ENCODE data around the gene CCDC88B. TPM values are rescaled to one million over a fixed set of nuclear protein-coding genes. Genes with fewer than 3 reads are reported as not detected.

The CCDC88B gene
- total and polyA plus RNA-seq, 9 of the 15 experiments (the other 6 are each of a cell fraction or from before 2014, with no cell fraction given): 0.13 to 18.1 (median 7.9) TPM

DNA sequence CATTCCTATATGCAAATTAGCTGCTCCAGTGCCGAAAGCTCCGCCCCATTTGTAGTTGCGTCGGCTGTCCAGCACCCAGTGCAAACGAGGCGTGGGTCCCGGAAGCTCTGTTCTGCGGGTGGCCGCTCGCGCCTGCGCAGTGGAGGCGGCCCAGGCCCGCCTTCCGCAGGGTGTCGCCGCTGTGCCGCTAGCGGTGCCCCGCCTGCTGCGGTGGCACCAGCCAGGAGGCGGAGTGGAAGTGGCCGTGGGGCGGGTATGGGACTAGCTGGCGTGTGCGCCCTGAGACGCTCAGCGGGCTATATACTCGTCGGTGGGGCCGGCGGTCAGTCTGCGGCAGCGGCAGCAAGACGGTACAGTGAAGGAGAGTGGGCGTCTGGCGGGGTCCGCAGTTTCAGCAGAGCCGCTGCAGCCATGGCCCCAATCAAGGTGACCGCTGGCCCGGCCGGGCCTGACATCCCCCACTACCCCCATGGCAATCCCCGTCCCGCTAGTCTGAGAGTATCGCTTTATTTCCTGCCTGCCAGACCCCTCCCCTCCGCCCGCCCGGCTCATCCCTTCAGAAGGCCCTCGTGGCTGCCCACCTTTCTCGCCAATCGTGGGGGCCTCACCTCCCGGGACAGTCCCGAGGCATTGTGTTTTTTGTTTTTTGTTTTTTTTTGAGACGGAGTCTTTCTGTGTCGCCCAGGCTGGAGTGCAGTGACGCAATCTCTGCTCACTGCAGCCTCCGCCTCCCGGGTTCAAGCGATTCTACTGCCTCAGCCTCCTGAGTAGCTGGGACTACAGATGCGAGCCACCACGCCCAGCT, 21.8 kb upstream of the CCDC88B start, which contains the start of gene PRDX5:
Gene PRDX5 (plus strand): TSS at position 161 of the 805 bp plus-strand sequence. CDS start 95 bp downstream, at position 256.
- under 1% methylated on average over 55 of the region's 61 CpGs for WGBS (ENCODE audit: insufficient coverage, low coverage, missing lambda C conversion rate)
- in situ Hi-C loops (cut with MboI) (no loop called here), intact Hi-C loops (cut with micrococcal nuclease) (loop anchor here (1.0 kb wide), 2 partner anchors 13 to 37 kb away; no protein-coding TSS in a partner anchor)
- peak; percentile 94 to 97 (median 96) for DNase-seq (ENCODE audit: extremely low read depth in 1 of 4, low spot score in 3 of 4)
- ATAC-seq: peak; percentile 85
- H3K9me3 ChIP-seq (replicated peaks; ENCODE audit: control insufficient read depth, insufficient read depth, low read depth, low read length): no peaks in the 10 kb centered on the region
- peak within 1 kb of the TSS; percentile 99 for H3K27ac ChIP-seq (ENCODE audit: extremely low read depth, low read depth, low read length)
- H3K4me1 ChIP-seq (replicated peaks in 1 of 2; ENCODE audit: control insufficient read depth in 2 of 2, insufficient read depth in 2 of 2, low read length in 2 of 2): peaks cover 9 to 66% of the 10 kb centered on the region in 2 experiments; a peak in 4 of 5 replicates
- H3K36me3 ChIP-seq (ENCODE audit: control insufficient read depth, insufficient read depth, low read length): peaks cover 67% of the 10 kb centered on the region; the same call in 2 of the 3 replicates
- H3K79me2 ChIP-seq (ENCODE audit: control insufficient read depth, insufficient read depth, low read length): peaks cover 31% of the 10 kb centered on the region
- peak within 1 kb of the TSS; percentile 92 for H2AFZ ChIP-seq (ENCODE audit: low read depth, low read length)
- peak within 1 kb of the TSS; percentile 94 for H3K4me3 ChIP-seq
- peak within 1 kb of the TSS; percentile 95 for H3K4me2 ChIP-seq (ENCODE audit: insufficient read depth, low read length)
- peak; percentile 26 for FAIRE-seq
- no peaks in the 10 kb centered on the region for H3K27me3 ChIP-seq (ENCODE audit: control insufficient read depth in 2 of 2, insufficient read depth in 2 of 2, low read length in 2 of 2)
- TSS peak; percentile 55 for BruUV-seq (replicated peaks)
- H3K9ac ChIP-seq (ENCODE audit: insufficient read depth in 1 of 2, low read depth in 2 of 2, low read length in 2 of 2): peak within 1 kb of the TSS; percentile 92 to 94
- ChIA-PET CTCF (ENCODE audit: low intra/inter-chr PET ratio) (interaction anchor here (1.1 to 2.7 kb wide), 4 partner anchors 14 to 335 kb away, joined by 3 to 19 read pairs (median 6); no protein-coding TSS in a partner anchor), POLR2A (interaction anchor here (0.6 to 2.6 kb wide), 21 partner anchors 9 to 1679 kb away, joined by 3 to 12 read pairs (median 6); partner anchors contain the start of genes CCDC88B and STIP1)
- no peaks in the 10 kb centered on the region; the same call in 1 of the 2 replicates for H4K20me1 ChIP-seq (replicated peaks; ENCODE audit: control insufficient read depth, insufficient read depth, low read length)
- H3K9me1 ChIP-seq (ENCODE audit: control insufficient read depth, insufficient read depth, low read length): no peaks in the 10 kb centered on the region
- TF ChIP-seq BACH1 (tag; IDR thresholded peaks at IDR 0.05): no peak
- TF ChIP-seq, protein P1, sequence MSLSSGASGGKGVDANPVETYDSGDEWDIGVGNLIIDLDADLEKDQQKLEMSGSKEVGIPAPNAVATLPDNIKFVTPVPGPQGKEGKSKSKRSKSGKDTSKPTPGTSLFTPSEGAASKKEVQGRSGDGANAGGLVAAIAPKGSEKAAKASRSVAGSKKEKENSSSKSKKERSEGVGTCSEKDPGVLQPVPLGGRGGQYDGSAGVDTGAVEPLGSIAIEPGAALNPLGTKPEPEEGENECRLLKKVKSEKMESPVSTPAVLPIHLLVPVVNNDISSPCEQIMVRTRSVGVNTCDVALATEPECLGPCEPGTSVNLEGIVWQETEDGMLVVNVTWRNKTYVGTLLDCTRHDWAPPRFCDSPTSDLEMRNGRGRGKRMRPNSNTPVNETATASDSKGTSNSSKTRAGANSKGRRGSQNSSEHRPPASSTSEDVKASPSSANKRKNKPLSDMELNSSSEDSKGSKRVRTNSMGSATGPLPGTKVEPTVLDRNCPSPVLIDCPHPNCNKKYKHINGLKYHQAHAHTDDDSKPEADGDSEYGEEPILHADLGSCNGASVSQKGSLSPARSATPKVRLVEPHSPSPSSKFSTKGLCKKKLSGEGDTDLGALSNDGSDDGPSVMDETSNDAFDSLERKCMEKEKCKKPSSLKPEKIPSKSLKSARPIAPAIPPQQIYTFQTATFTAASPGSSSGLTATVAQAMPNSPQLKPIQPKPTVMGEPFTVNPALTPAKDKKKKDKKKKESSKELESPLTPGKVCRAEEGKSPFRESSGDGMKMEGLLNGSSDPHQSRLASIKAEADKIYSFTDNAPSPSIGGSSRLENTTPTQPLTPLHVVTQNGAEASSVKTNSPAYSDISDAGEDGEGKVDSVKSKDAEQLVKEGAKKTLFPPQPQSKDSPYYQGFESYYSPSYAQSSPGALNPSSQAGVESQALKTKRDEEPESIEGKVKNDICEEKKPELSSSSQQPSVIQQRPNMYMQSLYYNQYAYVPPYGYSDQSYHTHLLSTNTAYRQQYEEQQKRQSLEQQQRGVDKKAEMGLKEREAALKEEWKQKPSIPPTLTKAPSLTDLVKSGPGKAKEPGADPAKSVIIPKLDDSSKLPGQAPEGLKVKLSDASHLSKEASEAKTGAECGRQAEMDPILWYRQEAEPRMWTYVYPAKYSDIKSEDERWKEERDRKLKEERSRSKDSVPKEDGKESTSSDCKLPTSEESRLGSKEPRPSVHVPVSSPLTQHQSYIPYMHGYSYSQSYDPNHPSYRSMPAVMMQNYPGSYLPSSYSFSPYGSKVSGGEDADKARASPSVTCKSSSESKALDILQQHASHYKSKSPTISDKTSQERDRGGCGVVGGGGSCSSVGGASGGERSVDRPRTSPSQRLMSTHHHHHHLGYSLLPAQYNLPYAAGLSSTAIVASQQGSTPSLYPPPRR (CRISPR knock-in tag; IDR thresholded peaks at IDR 0.05; ENCODE audit: borderline replicate concordance): no peak
- TF ChIP-seq RB1 (IDR thresholded peaks at IDR 0.05; ENCODE audit: low read depth): peak; percentile 93
- TF ChIP-seq FUS (optimal IDR thresholded peaks at IDR 0.05; ENCODE audit: low read depth, low read length): peak; percentile 26
- TF ChIP-seq, protein P2, sequence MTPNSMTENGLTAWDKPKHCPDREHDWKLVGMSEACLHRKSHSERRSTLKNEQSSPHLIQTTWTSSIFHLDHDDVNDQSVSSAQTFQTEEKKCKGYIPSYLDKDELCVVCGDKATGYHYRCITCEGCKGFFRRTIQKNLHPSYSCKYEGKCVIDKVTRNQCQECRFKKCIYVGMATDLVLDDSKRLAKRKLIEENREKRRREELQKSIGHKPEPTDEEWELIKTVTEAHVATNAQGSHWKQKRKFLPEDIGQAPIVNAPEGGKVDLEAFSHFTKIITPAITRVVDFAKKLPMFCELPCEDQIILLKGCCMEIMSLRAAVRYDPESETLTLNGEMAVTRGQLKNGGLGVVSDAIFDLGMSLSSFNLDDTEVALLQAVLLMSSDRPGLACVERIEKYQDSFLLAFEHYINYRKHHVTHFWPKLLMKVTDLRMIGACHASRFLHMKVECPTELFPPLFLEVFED (CRISPR knock-in tag; conservative IDR thresholded peaks at IDR 0.05): no peak
- TF ChIP-seq PHF21A (IDR thresholded peaks at IDR 0.05; ENCODE audit: borderline replicate concordance, low read depth): no peak
- peak in 1 of 2 experiments; percentile 78; a peak in 1 of 4 replicates for TF ChIP-seq FOXA3 (CRISPR knock-in tag; conservative IDR thresholded peaks at IDR 0.05 in 1 of 2, IDR thresholded peaks at IDR 0.05 in 1 of 2)
- TF ChIP-seq NONO (IDR thresholded peaks at IDR 0.05; ENCODE audit: low read depth in 2 of 2, low read length in 1 of 2): no peak; a peak in 1 of 4 replicates
- TF ChIP-seq, protein P3, sequence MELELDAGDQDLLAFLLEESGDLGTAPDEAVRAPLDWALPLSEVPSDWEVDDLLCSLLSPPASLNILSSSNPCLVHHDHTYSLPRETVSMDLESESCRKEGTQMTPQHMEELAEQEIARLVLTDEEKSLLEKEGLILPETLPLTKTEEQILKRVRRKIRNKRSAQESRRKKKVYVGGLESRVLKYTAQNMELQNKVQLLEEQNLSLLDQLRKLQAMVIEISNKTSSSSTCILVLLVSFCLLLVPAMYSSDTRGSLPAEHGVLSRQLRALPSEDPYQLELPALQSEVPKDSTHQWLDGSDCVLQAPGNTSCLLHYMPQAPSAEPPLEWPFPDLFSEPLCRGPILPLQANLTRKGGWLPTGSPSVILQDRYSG (tag; conservative IDR thresholded peaks at IDR 0.05; ENCODE audit: low read depth): 0 out of 2 replicates have a peak, but pooled peaks have one; percentile 3
